Measurements from ENCODE around the gene ZNF593OS.
A peak's percentile ranks its signal among the peaks of the same experiment; 100 is the strongest.

ZNF593OS gene

DNA sequence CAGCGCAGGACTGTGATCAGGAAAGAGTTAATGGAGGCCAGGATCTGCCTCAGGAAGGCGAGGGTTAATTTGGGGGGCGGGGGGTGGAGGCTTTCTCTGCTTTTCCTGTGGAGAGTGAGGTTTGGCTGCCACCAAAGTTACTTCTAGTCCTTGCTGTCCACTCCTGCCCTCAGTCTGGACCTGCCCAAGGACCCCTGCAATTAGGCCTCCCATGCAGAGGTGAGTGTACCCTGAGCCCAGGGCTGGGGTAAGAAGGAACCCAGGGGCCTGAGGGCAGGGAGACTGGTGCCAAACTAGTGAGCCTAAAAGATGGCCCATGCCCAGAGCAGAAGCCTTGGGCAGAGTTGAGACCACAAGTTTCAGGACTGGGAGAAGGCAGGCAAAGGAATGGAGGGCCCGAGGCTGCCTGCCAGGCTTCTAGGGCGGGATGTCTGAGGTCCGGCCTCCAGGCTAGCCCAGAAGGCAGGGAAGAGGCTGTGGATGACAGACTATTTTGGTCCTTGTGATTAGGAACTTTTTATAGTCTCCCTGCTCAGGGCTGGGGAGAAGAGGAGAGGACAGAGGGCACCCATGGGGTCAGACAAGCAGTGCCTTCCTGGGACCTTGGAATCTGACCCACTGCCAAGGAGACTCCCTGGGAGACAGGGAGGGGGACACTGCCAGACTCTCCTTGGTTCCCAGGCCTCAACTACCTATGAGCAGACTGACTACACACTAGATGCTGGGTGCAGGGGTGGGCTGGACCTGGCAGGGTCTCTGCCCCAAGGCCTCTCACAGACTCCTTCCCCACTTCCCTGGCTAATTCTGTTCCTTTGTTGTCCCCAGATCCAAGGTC, 12.5 kb downstream of the ZNF593OS start, which contains the start of gene FAM110D:
Gene FAM110D, plus strand, starts transcription at position 172 of the 835 bp plus-strand sequence. CDS start 2,213 bp downstream, outside the sequence.
- DNase-seq, result no peak

DNA sequence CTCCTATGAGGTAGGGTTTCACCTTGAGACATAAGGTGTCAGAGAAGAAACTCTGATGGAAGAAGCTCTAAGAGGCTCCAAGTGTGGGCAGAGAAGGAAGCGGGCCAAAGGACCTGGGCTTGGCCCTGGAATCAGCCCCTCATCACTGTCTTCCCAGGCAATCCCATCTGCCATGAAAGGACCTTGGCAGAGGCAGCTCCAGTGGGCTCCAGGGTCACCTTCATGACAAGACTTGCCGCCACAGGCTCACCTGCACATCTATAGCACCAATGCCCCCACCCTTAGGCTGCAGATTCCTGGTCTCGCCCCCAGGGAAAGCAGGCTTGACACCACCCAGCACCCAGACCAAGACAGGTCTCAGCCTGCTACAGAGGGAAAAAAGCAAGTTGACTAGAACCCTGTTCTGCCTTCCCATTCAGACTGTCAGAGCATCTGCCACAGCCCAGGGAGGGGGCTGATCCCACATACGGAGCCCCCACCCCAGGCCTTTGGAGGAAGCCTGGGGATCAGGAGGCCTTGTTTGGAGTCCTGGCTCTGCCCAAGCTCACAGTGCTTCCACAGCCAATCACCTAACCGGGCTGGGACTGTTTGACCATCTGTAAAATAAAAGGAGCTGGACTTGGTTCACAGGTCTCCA, 13.2 kb downstream of the ZNF593OS start:
- DNase-seq, result no peak

DNA sequence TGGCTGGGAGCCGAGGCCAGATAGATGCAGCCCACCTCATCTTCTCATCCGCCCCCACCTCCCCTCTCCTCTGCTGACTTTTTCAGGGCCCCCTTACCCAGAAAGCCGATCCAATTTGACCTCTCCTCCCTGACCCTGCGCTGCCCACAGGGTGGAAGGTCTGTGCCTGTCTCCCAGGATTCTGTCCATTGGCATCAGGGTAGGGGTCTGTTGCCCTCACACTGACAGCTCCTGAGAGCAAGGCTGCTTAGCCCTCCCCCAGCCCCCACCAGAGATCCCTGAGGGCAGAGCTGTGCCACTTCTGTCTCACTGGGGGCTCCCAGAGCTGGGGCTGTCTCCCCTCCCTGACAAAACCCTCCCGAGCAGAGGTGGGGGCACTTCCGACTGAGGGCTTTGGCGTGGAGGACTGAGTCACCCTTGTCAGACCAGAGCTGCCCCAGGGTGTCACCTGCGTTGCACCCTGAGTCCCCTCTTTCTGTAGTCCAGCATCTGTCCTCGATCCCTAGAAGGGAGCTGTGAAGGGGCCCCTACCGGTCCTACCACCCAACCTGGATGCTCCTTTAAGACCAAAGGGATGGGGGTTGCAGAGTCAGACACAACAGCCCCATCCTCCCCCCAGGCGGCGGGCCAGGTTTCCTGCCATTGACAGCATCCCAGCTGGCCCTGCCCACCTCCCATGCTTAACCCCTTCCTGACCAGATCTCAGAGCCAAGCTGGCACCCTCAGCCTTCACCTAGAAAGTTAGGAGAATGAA, 15.2 kb downstream of the ZNF593OS start:
- no peak for DNase-seq

DNA sequence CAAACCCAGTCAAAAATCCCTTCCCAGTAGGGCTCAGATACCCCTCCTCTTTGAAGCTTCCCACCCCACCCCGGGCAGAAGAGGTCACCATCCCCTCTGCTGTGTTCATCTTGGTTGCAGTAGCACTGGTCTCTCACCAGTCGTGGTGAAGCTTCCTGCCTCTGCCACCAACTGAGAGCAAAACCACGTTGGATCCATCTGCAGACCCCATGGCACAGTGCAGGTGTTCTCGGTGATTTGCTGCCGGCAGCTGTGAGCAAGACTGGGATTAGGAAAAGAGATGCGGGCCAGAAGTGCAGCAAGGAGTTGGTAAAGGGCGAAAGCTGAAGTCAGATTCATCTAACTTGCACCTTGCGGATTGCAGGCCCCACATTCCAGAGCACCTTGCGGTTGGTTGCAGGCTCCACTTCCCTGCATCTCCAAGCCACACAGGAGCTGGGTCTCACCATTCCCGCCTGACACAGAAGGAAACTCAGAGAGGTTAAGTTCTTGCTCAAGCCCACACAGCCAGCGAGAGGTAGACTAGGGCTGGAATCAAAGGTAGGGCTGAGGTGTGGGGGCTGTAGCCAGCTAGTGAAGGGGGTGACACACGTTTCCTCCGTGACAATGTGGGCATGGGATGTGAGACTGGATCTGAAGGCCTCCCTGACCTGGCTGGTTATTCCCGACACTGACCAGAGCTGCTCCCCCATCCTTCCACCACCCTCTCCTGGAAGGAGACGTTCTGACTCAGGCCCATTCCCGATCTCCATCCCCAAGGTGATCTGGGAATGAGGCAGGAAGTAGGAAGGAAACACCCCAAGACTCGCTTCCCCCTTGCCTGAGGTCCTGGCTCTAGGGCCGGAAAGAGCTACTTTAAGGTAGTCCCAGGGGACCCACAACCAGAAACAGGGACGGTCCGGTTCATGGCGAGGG, 16.0 kb downstream of the ZNF593OS start:
- DNase-seq, result no peak

DNA sequence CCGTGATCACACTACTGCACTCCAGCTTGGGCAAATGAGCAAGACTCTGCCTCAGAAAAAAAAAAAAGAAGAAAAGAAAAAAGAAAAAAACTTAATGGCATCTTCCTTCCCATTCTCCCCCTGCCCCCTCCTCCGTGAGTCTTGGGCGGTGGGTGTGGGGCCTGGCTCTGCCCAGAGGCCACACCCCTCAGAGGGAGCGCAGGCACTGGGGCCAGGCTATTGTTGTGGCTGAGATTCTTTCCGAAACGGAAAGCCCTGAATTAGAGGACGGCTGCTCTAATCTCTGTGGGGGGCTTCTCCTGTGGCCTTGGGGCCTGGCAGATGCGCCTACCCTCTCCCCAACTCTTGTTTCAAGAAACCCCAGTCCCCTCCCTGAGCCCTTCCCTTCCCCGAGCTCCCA, 16.9 kb downstream of the ZNF593OS start:
- DNase-seq, result no peak

DNA sequence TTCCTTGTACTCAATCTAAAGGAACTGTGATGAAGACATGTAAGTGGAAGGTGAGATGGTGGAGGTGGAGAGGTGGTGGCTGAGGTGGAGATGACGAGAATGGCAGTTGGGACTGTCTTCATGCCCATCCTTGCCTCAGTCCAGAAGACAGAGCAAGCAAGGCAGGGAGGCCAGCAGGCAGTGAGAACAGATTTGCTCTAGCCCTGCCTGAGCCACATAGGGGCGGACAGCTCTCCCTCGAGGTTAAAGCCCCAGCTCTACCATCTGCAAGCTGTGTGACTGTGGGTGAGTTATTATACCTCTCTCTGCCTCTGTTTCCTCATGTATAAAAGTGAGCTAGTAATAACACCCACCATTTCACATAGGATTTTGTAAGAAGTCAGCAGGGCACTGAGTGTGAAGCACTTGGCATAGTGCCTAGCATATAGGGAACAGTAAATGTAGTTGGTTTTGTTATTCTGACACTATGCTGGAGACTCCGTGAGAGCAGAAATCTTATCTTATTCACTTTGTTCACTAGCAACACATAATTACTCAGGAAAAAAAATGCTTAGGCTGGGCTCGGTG, 17.6 kb downstream of the ZNF593OS start:
- peak; percentile 72 to 79 for DNase-seq

DNA sequence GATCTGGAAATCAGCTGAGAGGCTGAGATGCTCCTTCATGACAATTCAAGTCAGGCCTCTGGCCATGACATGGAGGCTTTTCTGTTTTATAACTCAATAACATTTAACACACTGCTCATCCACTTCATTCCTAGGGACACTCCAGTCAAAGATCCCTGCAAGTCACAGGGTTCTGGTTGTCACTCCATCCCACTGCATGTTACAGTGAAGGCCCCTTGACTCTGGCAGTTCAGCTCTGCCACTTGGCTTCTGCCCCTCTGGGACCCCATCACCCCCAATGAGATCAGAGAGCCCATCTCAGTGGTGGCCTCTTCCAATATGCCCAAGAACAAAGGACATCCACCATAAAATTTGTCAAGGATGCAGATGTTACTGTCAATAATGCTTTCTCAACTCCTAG, 22.7 kb downstream of the ZNF593OS start:
- DNase-seq, result no peak

DNA sequence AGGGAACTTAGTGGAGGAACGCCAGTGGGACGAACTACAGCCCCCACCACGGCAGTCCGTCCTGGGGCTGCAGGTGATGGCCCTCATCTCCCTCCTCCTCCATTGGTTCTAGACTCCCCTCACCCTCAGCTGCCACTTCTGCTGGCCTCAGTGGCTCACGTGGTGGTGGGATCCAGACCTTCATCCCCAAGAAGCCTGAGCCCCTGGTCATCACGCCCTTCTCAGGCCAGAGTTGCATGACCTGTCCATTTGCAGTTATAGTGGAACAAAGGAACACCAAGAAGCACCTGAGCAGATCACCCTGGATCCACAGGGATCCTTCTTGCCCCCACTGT, 25.7 kb downstream of the ZNF593OS start:
- no peak for DNase-seq

DNA sequence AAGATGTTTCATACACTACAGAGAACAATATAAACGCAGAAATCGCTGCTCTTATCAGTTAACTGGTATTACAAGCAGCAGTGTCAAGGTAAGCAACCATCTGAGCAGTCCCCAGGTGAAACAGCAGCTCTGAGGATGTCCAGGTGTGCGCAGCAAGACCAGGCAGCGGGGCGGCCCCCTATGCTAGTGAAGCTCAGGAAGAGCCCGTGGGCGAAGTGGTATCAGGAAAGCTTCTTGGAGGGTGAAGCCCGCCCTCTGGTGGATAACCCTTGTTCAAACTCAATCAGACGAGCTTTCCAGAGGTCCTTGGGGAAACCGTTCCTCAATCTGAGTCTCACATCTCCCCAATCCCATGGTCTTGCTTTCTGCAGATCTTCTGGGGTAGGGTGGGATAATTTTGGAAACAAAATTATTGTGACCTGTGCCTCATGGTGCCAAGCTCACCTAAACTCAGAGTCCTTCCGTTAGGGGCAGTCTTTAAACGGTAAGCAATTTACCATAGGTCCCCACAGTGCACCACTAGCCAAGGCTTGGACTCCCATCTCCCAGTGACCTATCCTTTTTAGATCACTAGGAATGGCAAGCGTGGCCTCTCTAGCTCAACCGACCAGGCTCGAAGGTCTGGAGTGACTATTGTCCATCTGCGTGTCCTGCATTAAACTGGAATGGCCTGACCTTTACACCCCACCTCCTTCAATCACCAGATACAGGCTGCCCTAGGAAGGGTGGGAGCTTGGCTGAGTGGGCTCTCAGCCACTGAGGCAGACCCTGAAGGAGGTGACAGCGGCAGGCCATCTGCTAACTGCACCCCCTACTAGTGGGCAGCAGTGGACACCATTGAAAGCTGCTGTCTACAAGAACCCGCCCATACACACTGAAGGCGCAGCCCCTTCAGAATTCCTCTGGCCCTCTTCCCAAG, 26.3 kb downstream of the ZNF593OS start:
- peak; percentile 85 to 87 for DNase-seq

DNA sequence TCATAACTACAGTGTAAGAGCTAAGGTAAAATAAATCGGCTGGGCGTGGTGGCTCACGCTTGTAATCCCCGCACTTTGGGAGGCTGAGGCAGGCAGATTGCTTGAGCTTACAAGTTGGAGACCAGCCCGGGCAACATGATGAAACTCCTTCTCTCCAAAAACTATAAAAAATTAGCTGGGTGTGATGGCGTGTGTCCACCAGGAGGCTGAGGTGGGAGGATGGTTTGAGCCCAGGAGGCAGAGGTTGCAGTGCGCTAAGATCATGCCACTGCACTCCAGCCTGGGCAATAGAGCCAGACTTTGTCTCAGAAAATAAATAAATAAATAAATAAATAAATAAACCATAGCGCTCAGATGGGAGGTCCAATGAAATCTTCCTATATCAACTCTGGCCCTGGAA, 29.5 kb downstream of the ZNF593OS start:
- no peak for DNase-seq

DNA sequence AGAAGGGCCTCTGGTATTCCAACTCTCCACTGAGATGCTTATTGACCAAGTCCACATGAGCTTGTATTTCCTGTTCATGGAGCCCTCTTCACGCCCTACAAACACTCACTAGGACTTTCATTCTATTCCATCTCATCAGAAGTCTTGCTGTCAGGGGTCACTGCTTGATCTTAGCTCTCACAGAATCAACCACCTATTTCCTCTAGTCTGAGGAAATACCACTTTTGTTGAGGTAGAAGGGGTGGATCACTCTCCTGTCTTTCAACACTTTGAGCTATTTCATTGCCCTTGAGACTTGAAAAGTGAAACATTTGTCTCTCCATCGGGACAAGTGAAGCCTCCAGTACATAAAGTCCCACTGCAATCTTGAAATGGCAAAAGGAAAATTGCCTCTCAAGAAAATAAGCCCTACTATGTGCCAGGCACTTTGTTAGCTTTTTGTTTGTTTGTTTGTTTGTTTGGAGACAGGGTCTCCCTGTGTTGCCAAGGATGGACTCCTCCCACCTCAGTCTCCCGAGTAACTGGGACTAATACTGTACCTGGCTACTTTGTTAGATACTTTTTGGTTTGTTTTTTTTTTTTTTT, 32.6 kb downstream of the ZNF593OS start:
- no peak for DNase-seq

DNA sequence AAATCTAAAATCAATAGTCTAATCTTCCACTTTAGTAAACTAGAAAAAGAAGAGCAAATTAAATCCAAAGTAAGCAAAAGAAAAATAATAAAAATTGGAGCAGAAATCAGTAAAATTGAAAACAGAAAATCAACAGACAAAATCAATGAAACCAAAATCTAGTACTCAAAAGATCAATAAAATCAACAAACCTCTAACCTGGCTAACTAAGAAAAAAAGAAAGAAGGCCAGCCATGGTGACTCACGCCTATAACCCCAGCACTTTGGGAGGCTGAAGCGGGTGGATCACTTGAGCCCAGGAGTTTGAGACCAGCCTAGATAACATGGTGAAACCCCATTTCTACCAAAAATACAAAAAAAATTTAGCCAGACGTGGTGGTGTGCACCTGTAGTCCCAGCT, 37.2 kb downstream of the ZNF593OS start:
- DNase-seq, result no peak

DNA sequence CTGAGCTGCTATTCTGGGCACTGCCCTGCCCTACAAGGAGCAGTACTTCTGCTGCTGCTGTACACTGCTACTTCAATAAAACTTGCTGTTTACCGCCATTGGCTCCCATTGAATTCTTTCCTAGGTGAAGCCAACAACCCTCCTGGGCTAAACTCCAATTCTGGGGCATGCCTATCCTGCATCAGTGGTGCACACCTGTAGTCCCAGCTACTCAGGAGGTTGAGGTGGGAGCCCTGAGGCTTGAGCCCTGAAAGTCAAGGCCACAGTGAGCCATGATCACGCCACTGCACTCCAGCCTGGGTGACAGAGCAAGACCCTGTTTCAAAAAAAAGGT, 38.8 kb downstream of the ZNF593OS start:
- no peak for DNase-seq

DNA sequence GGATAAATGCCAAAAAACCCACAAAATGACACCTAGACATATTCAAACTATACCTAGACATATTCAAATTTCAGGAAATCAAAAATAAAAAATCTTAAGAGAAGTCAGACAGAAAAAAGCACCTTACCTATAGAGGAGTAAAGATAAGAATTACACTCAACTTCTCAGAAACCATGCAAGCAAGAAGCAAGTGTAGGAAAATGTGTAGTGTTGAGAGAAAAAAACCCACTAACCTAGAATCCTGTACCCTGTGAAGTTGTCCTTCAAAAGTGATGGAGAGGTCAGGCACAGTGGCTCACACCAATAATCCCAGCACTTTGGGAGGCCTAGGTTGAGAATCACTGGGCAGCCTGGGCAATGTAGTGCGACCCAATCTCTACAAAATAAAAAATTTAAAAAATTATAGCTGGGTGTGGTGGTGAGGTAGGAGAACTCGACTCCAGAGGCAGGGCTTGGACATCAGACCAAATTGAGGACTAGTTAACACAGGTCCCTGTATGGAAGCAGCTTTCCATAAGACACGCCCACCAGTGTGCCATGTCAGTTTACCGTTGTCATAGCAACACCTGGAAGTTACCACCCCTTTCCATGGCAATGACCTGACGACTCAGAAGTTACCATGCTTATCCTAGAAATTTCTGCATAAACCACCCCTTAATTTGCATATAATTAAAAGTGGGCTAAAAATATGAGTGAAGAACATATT, 39.4 kb downstream of the ZNF593OS start:
- no peak for DNase-seq

DNA sequence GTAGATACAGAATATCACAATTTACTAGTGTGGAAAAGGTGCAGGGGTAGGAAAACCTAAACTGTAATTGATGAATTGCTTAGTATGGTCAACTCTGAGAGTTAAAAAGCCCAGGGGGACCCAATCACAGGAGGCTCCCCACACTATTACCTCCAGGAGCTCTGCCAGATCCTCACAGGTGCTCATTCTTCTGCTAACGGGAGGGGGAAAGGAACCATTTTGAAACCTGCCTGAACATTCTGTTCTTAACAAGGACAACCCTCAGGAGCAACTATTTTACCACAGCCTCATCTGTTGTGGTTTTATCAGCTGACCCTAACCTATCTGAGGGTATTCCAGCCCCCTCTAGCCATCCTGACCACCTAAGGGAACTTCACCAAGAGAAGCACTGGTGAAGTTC, 40.9 kb downstream of the ZNF593OS start:
- no peak for DNase-seq

DNA sequence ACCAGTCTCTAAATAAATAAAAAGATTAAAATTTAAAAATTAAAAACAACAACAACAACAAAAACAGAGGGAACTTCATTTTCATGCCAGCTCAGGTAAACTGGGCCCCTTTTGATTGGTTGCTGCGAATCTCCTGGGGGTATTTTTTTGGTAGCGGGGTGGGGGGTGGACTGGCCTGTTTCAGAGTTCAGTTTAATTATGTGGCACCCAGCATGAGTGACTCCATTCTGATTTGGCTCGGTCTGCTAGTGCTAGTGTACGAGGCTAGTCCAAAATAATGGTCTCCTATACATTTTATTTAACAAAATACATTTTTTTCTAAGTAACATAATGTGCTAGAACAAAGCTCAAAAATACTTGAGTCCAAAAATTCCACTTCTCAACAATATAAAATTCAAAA, 41.9 kb downstream of the ZNF593OS start:
- DNase-seq, result no peak

DNA sequence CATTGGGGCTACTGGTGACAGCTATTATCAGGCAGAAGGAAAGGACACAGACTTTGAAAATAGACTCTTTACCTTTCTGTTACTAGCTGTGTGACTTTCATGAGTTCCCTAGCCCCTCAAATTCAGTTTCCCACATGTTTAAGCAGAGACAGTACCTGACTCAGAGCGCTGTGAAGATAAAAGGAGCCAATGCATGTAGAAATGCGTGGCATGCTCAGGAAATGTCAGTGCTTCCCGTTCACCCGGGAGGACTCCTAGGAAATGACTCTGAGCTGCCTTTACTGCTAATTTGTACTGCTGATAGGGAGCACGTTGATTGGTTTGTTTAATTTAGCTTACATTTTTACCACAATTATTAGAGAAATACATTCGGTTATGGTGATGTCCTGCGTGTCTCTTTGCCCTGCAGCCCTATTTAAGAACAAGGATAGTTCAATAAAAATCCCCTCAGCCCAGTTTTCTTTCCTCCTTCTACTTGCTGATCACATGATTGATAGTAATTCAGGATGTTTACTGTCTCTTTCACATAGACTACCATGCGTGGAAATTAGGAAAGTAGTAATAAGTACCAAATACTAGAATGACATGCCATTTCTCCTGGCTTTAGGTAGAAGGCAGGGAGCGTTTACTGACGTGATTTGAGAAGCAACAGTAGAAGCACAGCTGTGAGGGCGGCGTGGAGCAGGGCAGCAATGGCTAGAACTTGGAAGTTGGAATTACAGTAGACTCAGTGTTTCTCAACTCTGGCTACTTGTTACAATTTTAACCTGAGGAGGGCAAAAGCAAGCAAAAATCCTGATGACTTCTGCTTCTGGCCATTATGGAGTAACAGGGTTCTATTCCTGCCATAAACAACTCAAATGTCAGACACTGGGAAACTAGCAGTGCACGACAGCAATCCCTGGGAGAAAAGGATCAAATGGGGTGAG, 44.1 kb downstream of the ZNF593OS start:
- peak; percentile 62 to 69 for DNase-seq

DNA sequence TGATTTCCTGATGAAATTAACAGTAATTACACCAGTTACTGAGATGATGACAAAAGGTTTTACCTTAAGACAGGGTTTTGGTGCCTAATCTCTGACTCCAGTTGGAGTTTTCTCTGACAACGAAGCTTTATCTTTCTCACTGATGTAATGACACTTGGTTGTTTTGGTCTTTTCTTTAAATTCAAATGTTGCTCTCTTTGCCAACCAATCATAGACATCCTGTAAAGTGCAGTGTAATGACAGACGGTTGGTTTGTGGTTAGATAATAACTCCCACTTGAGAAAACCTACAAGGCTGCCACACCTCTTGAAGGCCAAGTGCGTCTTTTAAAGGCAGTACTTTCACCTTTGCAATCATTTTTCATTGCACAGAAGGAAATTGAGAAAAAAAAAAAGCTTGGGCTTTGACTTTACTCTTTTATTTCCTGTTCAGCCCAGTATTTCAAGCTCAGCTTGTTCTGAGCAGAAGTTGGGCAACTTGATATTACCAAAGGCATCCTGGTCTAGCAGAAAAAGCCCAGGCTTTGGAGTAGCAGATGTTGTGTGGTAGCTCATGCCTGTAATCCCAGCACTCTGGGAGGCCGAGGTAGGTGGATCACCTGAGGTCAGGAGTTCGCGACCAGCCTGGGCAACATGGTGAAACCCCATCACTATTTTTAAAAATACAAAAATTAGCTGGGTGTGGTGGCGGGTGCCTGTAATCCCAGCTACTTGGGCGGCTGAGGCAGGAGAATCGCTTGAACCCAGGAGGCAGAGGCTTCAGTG, 45.1 kb downstream of the ZNF593OS start:
- DNase-seq, result peak; percentile 74 to 83
